A549 (cell line): ENCODE measurements around the gene SNRPD3. TPM values are rescaled to one million over a fixed set of nuclear protein-coding genes. Genes with fewer than 3 reads are reported as not detected.

Experiments
- ATAC-seq, 2 experiments: fragments of 200-7000 bp in 1 of 2; fragments of >200 bp in 1 of 2; cut with Nextera tagmentation in 1 of 2; cut with Tn5 transposase in 1 of 2; 3 replicates each; pipeline versions ENCODE4 v1.8.0 to v1.9.1; 2018 to 2020; ENCODE audit warnings: mild to moderate bottlenecking in 1 of 2, moderate library complexity in 1 of 2
- CTCF ChIA-PET: fragments of 300-600 bp; sonication (Branson Sonifier 250); formaldehyde crosslinking; extraction: SDS; loops from one replicate; lab custom pipeline; 2021; ENCODE audit warnings: antibody characterized with exemption, inconsistent platforms; lab: Yijun Ruan, JAX
- POLR2A ChIA-PET: fragments of 350-600 bp; formaldehyde crosslinking; extraction: SDS; loops from one replicate; lab custom pipeline; 2021; ENCODE audit warnings: antibody characterized with exemption, inconsistent platforms; lab: Yijun Ruan, JAX
- DNase-seq, 2 experiments: peaks; one replicate each; pipeline versions ENCODE4 v3.0.0 to v3.0.0-alpha.2; 2011 to 2016; ENCODE audit warnings: low read depth in 1 of 2, low spot score in 1 of 2
- FAIRE-seq: peaks from 2 replicates; lab custom pipeline; 2011; peaks lifted over from hg19 to GRCh38; lab: Jason Lieb, UNC
- H3K27ac ChIP-seq, 2 experiments: fragments of >200 bp; sonication (Bioruptor Twin); formaldehyde crosslinking; 3 replicates each; pipeline ENCODE4 v1.5.1; 2016 to 2017
- H3K4me1 ChIP-seq: fragments of >200 bp; sonication (Bioruptor Twin); formaldehyde crosslinking; 3 replicates; pipeline ENCODE4 v1.6.1; 2016
- H3K4me2 ChIP-seq: fragments of >200 bp; sonication (Bioruptor Twin); formaldehyde crosslinking; 3 replicates; pipeline ENCODE4 v1.6.1; 2016
- H3K4me3 ChIP-seq: fragments of >200 bp; sonication (Bioruptor Twin); formaldehyde crosslinking; 3 replicates; pipeline ENCODE4 v1.5.1; 2016
- H3K9me3 ChIP-seq: fragments of >200 bp; sonication (Bioruptor Twin); formaldehyde crosslinking; 3 replicates; pipeline ENCODE4 v1.6.1; 2016
- BHLHE40 ChIP-seq: IDR thresholded peaks from 2 replicates; pipeline ENCODE4 v1.6.1; 2012; ENCODE audit warnings: low read depth, low read length, inconsistent platforms
- CBX2 ChIP-seq: fragments of 200-600 bp; sonication (generic); IDR thresholded peaks from 2 replicates; pipeline ENCODE4 v1.6.1; 2016; ENCODE audit warnings: low read depth, mild to moderate bottlenecking, borderline replicate concordance
- CEBPB ChIP-seq, 2 experiments: fragments of >200 bp in 1 of 2; sonication (Bioruptor Twin) in 1 of 2; formaldehyde crosslinking in 1 of 2; IDR thresholded peaks; 2 replicates each; pipeline ENCODE4 v1.6.1; 2012 to 2016
- E2F6 ChIP-seq: IDR thresholded peaks from 2 replicates; pipeline ENCODE4 v1.6.1; 2012; ENCODE audit warnings: low read depth, borderline replicate concordance
- ELK1 ChIP-seq: fragments of 150-350 bp; IDR thresholded peaks from 2 replicates; pipeline ENCODE4 v1.6.1; 2014; ENCODE audit warnings: low read depth, mild to moderate bottlenecking, low read length
- GATA3 ChIP-seq: IDR thresholded peaks from 2 replicates; pipeline ENCODE4 v1.6.1; 2012; ENCODE audit warnings: borderline replicate concordance
- HDAC2 ChIP-seq: fragments of 200-600 bp; sonication (generic); IDR thresholded peaks from 2 replicates; pipeline ENCODE4 v1.6.1; 2016
- HES2 ChIP-seq: fragments of >200 bp; sonication (Bioruptor Twin); formaldehyde crosslinking; IDR thresholded peaks from 2 replicates; pipeline ENCODE4 v1.6.1; 2016
- HOXB5 ChIP-seq: fragments of 250-450 bp; sonication (Bioruptor Pico); IDR thresholded peaks from 2 replicates; pipeline ENCODE4 v1.5.0; 2020; ENCODE audit warnings: mild to moderate bottlenecking, moderate library complexity
- JUNB ChIP-seq: fragments of >200 bp; sonication (Bioruptor Twin); formaldehyde crosslinking; IDR thresholded peaks from 2 replicates; pipeline ENCODE4 v1.6.1; 2016
- KDM5A ChIP-seq: fragments of 200-600 bp; sonication (generic); IDR thresholded peaks from 2 replicates; pipeline ENCODE4 v1.6.1; 2016; ENCODE audit warnings: antibody characterized with exemption, mild to moderate bottlenecking
- MAFK ChIP-seq: fragments of 450-650 bp; IDR thresholded peaks from 2 replicates; pipeline ENCODE4 v1.6.1; 2014; ENCODE audit not compliant: partially characterized antibody
- MAZ ChIP-seq: fragments of 150-350 bp; IDR thresholded peaks from 2 replicates; pipeline ENCODE4 v1.6.1; 2014; ENCODE audit warnings: antibody characterized with exemption, low read depth, low read length, borderline replicate concordance
- PBX3 ChIP-seq: IDR thresholded peaks from 2 replicates; pipeline ENCODE4 v1.6.1; 2012
- PHF8 ChIP-seq: fragments of 200-600 bp; sonication (generic); IDR thresholded peaks from 2 replicates; pipeline ENCODE4 v1.6.1; 2016; ENCODE audit warnings: low read depth, mild to moderate bottlenecking, antibody characterized with exemption, moderate library complexity, borderline replicate concordance
- POLR2AphosphoS2 ChIP-seq: conservative IDR thresholded peaks from 2 replicates; pipeline ENCODE4 v1.6.1; 2012; ENCODE audit warnings: low read length, improper control_type of control experiment, inconsistent platforms
- RAD21 ChIP-seq, 2 experiments: fragments of >200 bp in 1 of 2; sonication (Bioruptor Twin) in 1 of 2; formaldehyde crosslinking in 1 of 2; IDR thresholded peaks in 1 of 2; conservative IDR thresholded peaks in 1 of 2; 2 replicates in 1 of 2; 3 replicates in 1 of 2; pipeline ENCODE4 v1.6.1; 2012 to 2018; ENCODE audit warnings: inconsistent platforms in 1 of 2
- RARB ChIP-seq: fragments of 250-450 bp; sonication (Bioruptor Pico); IDR thresholded peaks from 2 replicates; pipeline ENCODE4 v1.8.0; 2021; ENCODE audit warnings: mild to moderate bottlenecking, moderate library complexity
- RFX5 ChIP-seq: fragments of 450-650 bp; IDR thresholded peaks from 2 replicates; pipeline ENCODE4 v1.7.1; 2014; ENCODE audit warnings: antibody characterized with exemption, mild to moderate bottlenecking, moderate library complexity
- SMC3 ChIP-seq: fragments of >200 bp; sonication (Bioruptor Twin); formaldehyde crosslinking; IDR thresholded peaks from 3 replicates; pipeline ENCODE4 v1.6.1; 2018; ENCODE audit warnings: inconsistent platforms
- TP53 ChIP-seq: fragments of 250-450 bp; sonication (Bioruptor Pico); IDR thresholded peaks from 2 replicates; pipeline ENCODE4 v1.5.0; 2021; ENCODE audit warnings: mild to moderate bottlenecking, moderate library complexity
- ZC3H11A ChIP-seq: fragments of 450-650 bp; IDR thresholded peaks from 2 replicates; pipeline ENCODE4 v1.6.1; 2014; ENCODE audit warnings: antibody characterized with exemption, mild to moderate bottlenecking
- WGBS: methylation state at CpG from one replicate; pipeline ENCODE4 v1.1.6; 2017; ENCODE audit errors: missing lambda C conversion rate; 5-methylcytosine and 5-hydroxymethylcytosine counted together
- polyA plus RNA-seq, 4 experiments: library from polyadenylated mRNA; depleted of rRNA in 3 of 4; stranded (reverse); fragments of >200 nt; fragmentation: RNase III in 1 of 4; extraction: RNeasy Plus Mini Kit Qiagen cat#74134 plus additional on column Dnase treatment in 1 of 4; gene quantifications; 2 replicates in 3 of 4; 3 replicates in 1 of 4; pipeline ENCODE4 v1.2.3, GENCODE V29; 2011 to 2017

Gene SNRPD3
- polyA plus RNA-seq, 2 of the 4 experiments (the other 2 are of a cell fraction): 157 to 344 TPM

GRCh38 chr22:24565077-24565476, 9.3 kb downstream of the SNRPD3 start:
- WGBS: 94% methylated on average over 2 of the region's 2 CpGs
- Histone ChIP-seq H3K4me2 (no peak overlapping the region), H3K27ac (no peak overlapping the region), H3K4me1 (no peaks in the 10 kb centered on the region), H3K4me3 (no peak overlapping the region), H3K9me3 (no peaks in the 10 kb centered on the region)
- no peak for FAIRE-seq
- TF ChIP-seq PHF8 (no peak), HOXB5 (CRISPR knock-in tag) (no peak), HES2 (no peak), TP53 (CRISPR knock-in tag) (no peak)
- no peak for ATAC-seq
- POLR2A ChIA-PET: no interaction called here
- no peak for DNase-seq
- CTCF ChIA-PET: no interaction called here

- Histone ChIP-seq H3K27ac (no peak overlapping the region), H3K9me3 (no peaks in the 10 kb centered on the region), H3K4me2 (no peak overlapping the region), H3K4me3 (no peak overlapping the region), H3K4me1 (no peaks in the 10 kb centered on the region)
- ChIA-PET POLR2A (no interaction called here), CTCF (interaction anchor here (1.7 kb wide), 1 partner anchor 10 kb away, joined by 6 read pairs; no protein-coding TSS in a partner anchor)
- FAIRE-seq (no peak), ATAC-seq (no peak), DNase-seq (no peak)
- WGBS: 88% methylated on average over 8 of the region's 8 CpGs
- TF ChIP-seq POLR2AphosphoS2 (no peak), JUNB (no peak), MAZ (no peak), GATA3 (no peak), ZC3H11A (no peak), E2F6 (no peak), CEBPB (IDR thresholded peaks at IDR 0.05) (no peak)
Measured at GRCh38 chr22:24566899-24567511, 11.2 kb downstream of the SNRPD3 start.

- Histone ChIP-seq H3K4me1 (no peaks in the 10 kb centered on the region), H3K4me3 (no peak overlapping the region), H3K27ac (no peak overlapping the region), H3K4me2 (no peak overlapping the region), H3K9me3 (no peaks in the 10 kb centered on the region)
- CTCF ChIA-PET: interaction anchor here (1.7 kb wide), 1 partner anchor 10 kb away, joined by 6 read pairs; no protein-coding TSS in a partner anchor
- no peak for TF ChIP-seq RAD21 (conservative IDR thresholded peaks at IDR 0.05 in 1 of 2, IDR thresholded peaks at IDR 0.05 in 1 of 2)
- TF ChIP-seq ELK1: no peak
- TF ChIP-seq MAFK: no peak
- TF ChIP-seq BHLHE40: no peak
- no peak for TF ChIP-seq SMC3
- no peak for TF ChIP-seq HDAC2
- TF ChIP-seq POLR2AphosphoS2: no peak
- TF ChIP-seq RFX5: no peak
- TF ChIP-seq PBX3: no peak
- no peak for TF ChIP-seq KDM5A
- TF ChIP-seq CBX2: no peak
- TF ChIP-seq RARB: no peak
- POLR2A ChIA-PET: no interaction called here
- no peak for DNase-seq
- 88% methylated on average over 10 of the region's 10 CpGs for WGBS
- no peak for ATAC-seq
- no peak for FAIRE-seq
Measured at GRCh38 chr22:24567668-24568067, 11.9 kb downstream of the SNRPD3 start.
